GM12878 (cell line): ENCODE measurements around the gene SNRK. TPM values are rescaled to one million over a fixed set of nuclear protein-coding genes. Genes with fewer than 3 reads are reported as not detected.
A peak's percentile ranks its signal among the peaks of the same experiment; 100 is the strongest.

ENCODE experiments used
- ATAC-seq: fragments of 200-7000 bp; cut with Tn5 transposase; 3 replicates; pipeline ENCODE4 v1.9.1; 2020; ENCODE audit warnings: mild to moderate bottlenecking, moderate library complexity
- BruUV-seq: library from RNA; stranded (reverse); fragments of 400-500 nt; replicated peaks from 2 replicates; lab custom pipeline; 2021; lab: Mats Ljungman, UMichigan
- CTCF ChIA-PET: fragments of 300-600 bp; sonication (Branson Sonifier 250); formaldehyde crosslinking; extraction: SDS; loops from one replicate; lab custom pipeline; 2021; ENCODE audit warnings: inconsistent platforms; lab: Yijun Ruan, JAX
- POLR2A ChIA-PET: fragments of 350-600 bp; formaldehyde crosslinking; extraction: SDS; loops from one replicate; lab custom pipeline; 2021; ENCODE audit warnings: inconsistent platforms; lab: Charles Lee
- RAD21 ChIA-PET: fragments of 300-600 bp; sonication (Branson Sonifier 250); formaldehyde crosslinking; loops from one replicate; lab custom pipeline; 2023; ENCODE audit warnings: antibody characterized with exemption; ENCODE audit not compliant: unreplicated experiment; lab: Charles Lee
- SMC1A ChIA-PET: fragments of 300-600 bp; sonication (Branson Sonifier 250); formaldehyde crosslinking; loops from one replicate; lab custom pipeline; 2023; ENCODE audit not compliant: unreplicated experiment, uncharacterized antibody; lab: Charles Lee
- DNase-seq: peaks from one replicate; pipeline ENCODE4 v3.0.0-alpha.2; 2011; ENCODE audit warnings: low read depth, low spot score
- FAIRE-seq: peaks from 3 replicates; lab custom pipeline; 2011; peaks lifted over from hg19 to GRCh38; lab: Jason Lieb, UNC
- H2AFZ ChIP-seq: 2 replicates; pipeline ENCODE4 v1.6.0; 2011; ENCODE audit warnings: low read depth, low read length, control low read depth; ENCODE audit not compliant: control insufficient read depth
- H3K27ac ChIP-seq: 2 replicates; pipeline ENCODE4 v1.5.1; 2011; ENCODE audit warnings: control low read depth; ENCODE audit not compliant: control insufficient read depth, insufficient read depth
- H3K27me3 ChIP-seq, 2 experiments: replicated peaks in 1 of 2; 2 replicates each; pipeline versions ENCODE4 v1.6.0 to v1.6.1; 2011; ENCODE audit warnings: low read length in 1 of 2; ENCODE audit not compliant: control insufficient read depth in 2 of 2, insufficient read depth in 2 of 2
- H3K36me3 ChIP-seq, 2 experiments: 2 replicates each; pipeline ENCODE4 v1.5.1; 2011; ENCODE audit warnings: low read length in 1 of 2; ENCODE audit not compliant: control insufficient read depth in 2 of 2, insufficient read depth in 2 of 2
- H3K4me1 ChIP-seq: 2 replicates; pipeline ENCODE4 v1.6.1; 2011; ENCODE audit warnings: mild to moderate bottlenecking, low read length, moderate library complexity, mixed read lengths; ENCODE audit not compliant: control insufficient read depth, insufficient read depth
- H3K4me2 ChIP-seq: 2 replicates; pipeline ENCODE4 v1.6.0; 2011; ENCODE audit warnings: control low read depth; ENCODE audit not compliant: control insufficient read depth, insufficient read depth
- H3K4me3 ChIP-seq: fragments of 200-600 bp; sonication (generic); 2 replicates; pipeline ENCODE4 v1.5.1; 2016
- H3K79me2 ChIP-seq: 2 replicates; pipeline ENCODE4 v1.6.0; 2011; ENCODE audit warnings: low read length; ENCODE audit not compliant: control insufficient read depth, insufficient read depth
- H3K9ac ChIP-seq: 2 replicates; pipeline ENCODE4 v1.8.0; 2011; ENCODE audit warnings: low read length, control low read depth, mixed read lengths; ENCODE audit not compliant: control insufficient read depth, insufficient read depth
- H3K9me3 ChIP-seq: replicated peaks from 3 replicates; pipeline ENCODE4 v1.5.1; 2011; ENCODE audit warnings: mild to moderate bottlenecking, low read length; ENCODE audit not compliant: control insufficient read depth, insufficient read depth
- H4K20me1 ChIP-seq: 2 replicates; pipeline ENCODE4 v1.6.0; 2011; ENCODE audit not compliant: control insufficient read depth, insufficient read depth
- BHLHE40 ChIP-seq, 2 experiments: fragments of 450-650 bp in 1 of 2; IDR thresholded peaks; 2 replicates each; pipeline ENCODE4 v1.6.1; 2011 to 2017; ENCODE audit warnings: low read depth in 2 of 2, borderline replicate concordance in 1 of 2, improper control_type of control experiment in 1 of 2, low read length in 1 of 2, mild to moderate bottlenecking in 1 of 2
- RAD21 ChIP-seq: IDR thresholded peaks from 2 replicates; pipeline ENCODE4 v1.6.1; 2011; ENCODE audit warnings: mild to moderate bottlenecking, low read depth, low read length, moderate library complexity; ENCODE audit not compliant: insufficient read depth
- SMC3 ChIP-seq: IDR thresholded peaks from 2 replicates; pipeline ENCODE4 v1.6.1; 2011; ENCODE audit warnings: low read length, improper control_type of control experiment, borderline replicate concordance
- YY1 ChIP-seq: IDR thresholded peaks from 2 replicates; pipeline ENCODE4 v1.6.1; 2011; ENCODE audit warnings: low read depth, mild to moderate bottlenecking, low read length
- WGBS: methylation state at CpG from one replicate; pipeline ENCODE4 v1.1.6; 2016; ENCODE audit warnings: low lambda C conversion rate; ENCODE audit not compliant: insufficient replicate concordance, insufficient coverage; ENCODE audit errors: missing lambda C conversion rate; 5-methylcytosine and 5-hydroxymethylcytosine counted together
- in situ Hi-C: fragments of 300-500 bp; cut with MboI; formaldehyde crosslinking; loops from 9 replicates; pipeline ENCODE4 v1.14.3; 2018; ENCODE audit warnings: mixed read lengths
- intact Hi-C: fragments of 100-400 bp; cut with micrococcal nuclease; formaldehyde crosslinking; loops from one replicate; pipeline ENCODE4 v1.14.2; 2022; ENCODE audit not compliant: unreplicated experiment
- polyA plus RNA-seq, 11 experiments: library from polyadenylated mRNA; depleted of rRNA in 4 of 11; unstranded in 6 of 11; stranded (reverse) in 5 of 11; fragments of >200 nt; fragmentation: Nextera tagmentation in 4 of 11; fragmentation: Illumina TruSeq in 1 of 11; extraction: Ambion mirVana in 4 of 11; extraction: Trizol in 1 of 11; gene quantifications; 1 replicate in 1 of 11; 2 replicates in 10 of 11; pipeline versions ENCODE4 v1.2.1 to v1.2.3, GENCODE V29; 2011 to 2016; ENCODE audit warnings: inconsistent platforms in 2 of 11, missing spikeins in 2 of 11, low read depth in 1 of 11
- total RNA-seq, 4 experiments: library from RNA; depleted of rRNA in 3 of 4; stranded (reverse); fragments of >200 nt in 3 of 4; fragmentation: Illumina TruSeq in 1 of 4; extraction: Trizol in 1 of 4; gene quantifications; 2 replicates each; pipeline versions ENCODE4 v1.2.1 to v1.2.3, GENCODE V29; 2013 to 2021
- TF ChIP-seq, protein P1 (sequence below), 3 experiments: IDR thresholded peaks in 2 of 3; conservative IDR thresholded peaks in 1 of 3; 2 replicates each; pipeline ENCODE4 v1.5.1; 2011; ENCODE audit warnings: low read depth in 3 of 3, low read length in 3 of 3, mild to moderate bottlenecking in 3 of 3, control low read depth in 2 of 3, moderate library complexity in 2 of 3, inconsistent platforms in 1 of 3, mixed read lengths in 1 of 3; ENCODE audit not compliant: control insufficient read depth in 2 of 3, insufficient read depth in 1 of 3; ENCODE audit errors: extremely low read depth in 1 of 3

The SNRK gene
- total and polyA plus RNA-seq, 10 of the 15 experiments (the other 5 are each of a cell fraction or from before 2014, with no cell fraction given) = 1.6 to 12.1 (median 7.6) TPM

DNA sequence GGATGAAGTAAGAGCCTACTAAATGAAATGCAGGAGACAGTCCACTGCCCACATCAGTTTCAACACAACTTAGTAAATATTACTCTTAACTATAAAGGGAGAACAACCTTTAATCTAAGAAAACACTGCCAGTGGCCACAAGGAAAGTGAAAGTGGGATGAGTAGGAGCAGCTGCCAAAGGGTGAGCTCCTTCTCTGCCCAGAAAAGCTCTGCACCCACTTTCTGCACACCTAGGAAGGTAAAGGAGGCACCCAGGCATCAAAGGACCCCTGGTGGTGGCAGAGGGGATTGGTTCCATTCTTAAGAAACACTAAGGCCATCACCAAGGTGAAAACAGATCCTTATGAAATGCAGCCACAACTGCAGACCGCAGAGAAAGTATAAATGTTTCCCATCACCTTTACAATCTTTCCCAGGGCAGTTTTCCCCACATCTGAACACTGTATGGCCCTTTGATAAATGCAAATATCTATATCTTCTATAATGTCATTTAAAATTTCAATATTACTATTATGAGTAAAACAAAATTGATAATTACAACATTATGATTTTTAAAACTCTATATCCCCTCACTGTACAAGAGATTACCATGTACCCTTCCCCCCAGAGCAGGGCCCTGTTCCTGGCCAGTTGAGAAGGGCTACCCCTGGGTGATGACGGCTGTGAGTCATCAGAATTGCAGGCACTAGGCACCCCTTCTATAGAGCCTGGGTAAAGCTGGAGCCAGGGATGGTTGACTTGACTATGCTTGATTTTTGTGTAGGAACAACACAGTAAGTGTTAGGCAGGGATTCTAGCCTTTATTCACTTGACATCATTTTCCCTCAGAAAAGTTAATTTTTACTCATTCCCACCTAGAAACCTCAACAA lies 92.0 kb downstream of the SNRK start:
- H3K4me1 ChIP-seq = no peaks in the 10 kb centered on the region
- H3K27me3 ChIP-seq = no peaks in the 10 kb centered on the region
- intact Hi-C loops = loop anchor here (1.0 to 10.0 kb wide), 3 partner anchors 154 to 418 kb away; no protein-coding TSS in a partner anchor
- H4K20me1 ChIP-seq = no peaks in the 10 kb centered on the region; the same call in 1 of the 2 replicates
- in situ Hi-C loops = loop anchor here (5.0 to 10.0 kb wide), 2 partner anchors 216 to 414 kb away; no protein-coding TSS in a partner anchor
- no peak overlapping the region for H3K27ac ChIP-seq
- H3K36me3 ChIP-seq = no peaks in the 10 kb centered on the region
- no peak overlapping the region for H2AFZ ChIP-seq
- RAD21 ChIA-PET = interaction anchor here (1.0 to 2.2 kb wide), 5 partner anchors 81 to 217 kb away, joined by 5 to 31 read pairs (median 6); no protein-coding TSS in a partner anchor
- WGBS = 89% methylated on average over 2 of the region's 2 CpGs
- peak; percentile 4 for DNase-seq
- SMC1A ChIA-PET = interaction anchor here (0.6 to 6.3 kb wide), 8 partner anchors 11 to 836 kb away, joined by 3 to 79 read pairs (median 4); no protein-coding TSS in a partner anchor
- TF ChIP-seq RAD21 (peak; percentile 86), SMC3 (peak; percentile 93), BHLHE40 (IDR thresholded peaks at IDR 0.05; ENCODE audit: borderline replicate concordance in 1 of 2, low read depth in 2 of 2, low read length in 1 of 2) (no peak), YY1 (peak; percentile 59; the same call in 1 of the 2 replicates)
- TF ChIP-seq, protein P1, sequence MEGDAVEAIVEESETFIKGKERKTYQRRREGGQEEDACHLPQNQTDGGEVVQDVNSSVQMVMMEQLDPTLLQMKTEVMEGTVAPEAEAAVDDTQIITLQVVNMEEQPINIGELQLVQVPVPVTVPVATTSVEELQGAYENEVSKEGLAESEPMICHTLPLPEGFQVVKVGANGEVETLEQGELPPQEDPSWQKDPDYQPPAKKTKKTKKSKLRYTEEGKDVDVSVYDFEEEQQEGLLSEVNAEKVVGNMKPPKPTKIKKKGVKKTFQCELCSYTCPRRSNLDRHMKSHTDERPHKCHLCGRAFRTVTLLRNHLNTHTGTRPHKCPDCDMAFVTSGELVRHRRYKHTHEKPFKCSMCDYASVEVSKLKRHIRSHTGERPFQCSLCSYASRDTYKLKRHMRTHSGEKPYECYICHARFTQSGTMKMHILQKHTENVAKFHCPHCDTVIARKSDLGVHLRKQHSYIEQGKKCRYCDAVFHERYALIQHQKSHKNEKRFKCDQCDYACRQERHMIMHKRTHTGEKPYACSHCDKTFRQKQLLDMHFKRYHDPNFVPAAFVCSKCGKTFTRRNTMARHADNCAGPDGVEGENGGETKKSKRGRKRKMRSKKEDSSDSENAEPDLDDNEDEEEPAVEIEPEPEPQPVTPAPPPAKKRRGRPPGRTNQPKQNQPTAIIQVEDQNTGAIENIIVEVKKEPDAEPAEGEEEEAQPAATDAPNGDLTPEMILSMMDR (IDR thresholded peaks at IDR 0.05 in 2 of 3, conservative IDR thresholded peaks at IDR 0.05 in 1 of 3; ENCODE audit: control insufficient read depth in 2 of 3, extremely low read depth in 1 of 3, insufficient read depth in 1 of 3, low read depth in 3 of 3, low read length in 3 of 3) = peak; percentile 81 to 85 (median 81)
- CTCF ChIA-PET = interaction anchor here (0.6 to 4.2 kb wide), 23 partner anchors 11 to 417 kb away, joined by 3 to 84 read pairs (median 4); partner anchors contain the start of gene SNRK
- H3K4me2 ChIP-seq = no peak overlapping the region
- H3K9me3 ChIP-seq = no peaks in the 10 kb centered on the region
- H3K4me3 ChIP-seq = no peak overlapping the region
- POLR2A ChIA-PET = no interaction called here
- FAIRE-seq = peak; percentile 96
- BruUV-seq = no TSS peak
- peak; percentile 97 for ATAC-seq
- no peak overlapping the region for H3K9ac ChIP-seq
- H3K79me2 ChIP-seq = no peaks in the 10 kb centered on the region
